GM18873 (cell line): ENCODE data around the gene FAM170B.

Experiments used
- ATAC-seq: cut with Tn5 transposase; IDR thresholded peaks from one replicate; pipeline ENCODE4 v1.9.1; 2021; ENCODE audit warnings: mild to moderate bottlenecking, moderate library complexity, moderate number of reproducible peaks; ENCODE audit not compliant: unreplicated experiment, low FRiP score

The FAM170B gene

DNA sequence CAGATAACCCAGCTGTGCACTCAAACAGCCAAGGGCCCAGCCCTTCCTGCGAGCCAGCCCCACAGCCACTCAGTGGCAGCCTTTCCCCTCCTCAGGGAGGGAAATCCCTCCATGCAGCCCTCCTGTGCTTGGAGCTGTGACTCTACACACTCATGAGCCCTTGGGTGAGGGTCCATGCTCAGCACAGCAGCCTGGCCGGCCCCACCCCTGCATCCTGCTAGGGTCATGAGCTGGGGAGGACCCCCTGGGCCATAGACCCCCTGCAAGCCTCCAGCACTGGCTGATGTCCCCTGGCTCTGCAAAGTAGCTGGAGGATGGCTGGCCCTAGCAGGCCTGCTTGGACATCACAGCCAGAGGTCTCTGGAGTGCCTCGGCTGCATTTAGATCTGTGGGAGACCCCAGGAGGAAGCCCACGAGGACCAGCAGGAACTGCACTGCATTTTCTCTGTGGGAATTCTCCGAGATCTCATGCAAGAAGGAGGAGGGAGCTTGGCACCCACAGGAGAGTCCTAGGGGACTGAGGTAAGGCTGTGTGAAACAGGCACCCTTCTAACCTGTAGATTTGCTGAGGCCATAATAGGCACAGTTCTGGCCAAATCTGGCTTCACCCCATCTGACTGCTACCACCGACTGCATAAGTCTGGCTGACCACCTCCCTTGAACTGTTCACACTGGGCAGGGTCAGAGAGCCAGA lies 37.0 kb upstream of the FAM170B start:
- no peak for ATAC-seq

- no peak for ATAC-seq
These were observed 36.0 kb upstream of the FAM170B start for GRCh38 chr10:49169776-49170175.

DNA sequence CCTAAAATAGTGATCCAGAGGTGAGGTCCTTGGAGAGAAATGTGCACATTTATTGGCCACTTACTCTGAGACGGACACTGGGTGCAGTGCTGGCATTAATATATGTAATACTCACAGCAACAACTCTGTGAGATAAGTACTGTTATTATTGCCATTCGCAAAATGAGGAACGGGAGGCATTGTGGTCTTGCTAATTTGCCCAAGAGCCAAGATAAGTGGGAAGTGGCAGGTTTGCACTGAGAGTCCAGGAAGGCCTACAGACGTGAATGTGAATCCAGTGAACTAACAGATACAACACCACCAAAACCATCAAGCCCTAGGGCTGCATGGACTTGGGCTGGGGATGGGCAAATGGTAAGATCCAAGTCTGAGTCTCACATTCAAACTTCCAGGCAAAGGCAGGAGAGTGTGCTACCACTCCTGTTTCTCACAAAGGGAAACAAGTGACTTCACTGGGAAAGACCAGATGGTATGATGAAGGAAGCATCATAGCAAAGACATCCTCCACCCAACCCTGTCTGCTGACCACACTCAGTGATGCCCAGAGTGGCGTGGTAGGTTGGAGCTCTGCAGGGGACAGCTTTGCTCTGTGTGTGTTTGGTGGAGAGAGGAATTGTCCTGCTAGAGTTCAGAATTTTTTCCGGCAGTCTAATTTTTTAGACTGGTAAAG lies 35.1 kb upstream of the FAM170B start:
- no peak for ATAC-seq

- no peak for ATAC-seq
These were observed 34.3 kb upstream of the FAM170B start for GRCh38 chr10:49168171-49168540.

GRCh38 chr10:49167425-49168170 lies 33.8 kb upstream of the FAM170B start:
- no peak for ATAC-seq

DNA sequence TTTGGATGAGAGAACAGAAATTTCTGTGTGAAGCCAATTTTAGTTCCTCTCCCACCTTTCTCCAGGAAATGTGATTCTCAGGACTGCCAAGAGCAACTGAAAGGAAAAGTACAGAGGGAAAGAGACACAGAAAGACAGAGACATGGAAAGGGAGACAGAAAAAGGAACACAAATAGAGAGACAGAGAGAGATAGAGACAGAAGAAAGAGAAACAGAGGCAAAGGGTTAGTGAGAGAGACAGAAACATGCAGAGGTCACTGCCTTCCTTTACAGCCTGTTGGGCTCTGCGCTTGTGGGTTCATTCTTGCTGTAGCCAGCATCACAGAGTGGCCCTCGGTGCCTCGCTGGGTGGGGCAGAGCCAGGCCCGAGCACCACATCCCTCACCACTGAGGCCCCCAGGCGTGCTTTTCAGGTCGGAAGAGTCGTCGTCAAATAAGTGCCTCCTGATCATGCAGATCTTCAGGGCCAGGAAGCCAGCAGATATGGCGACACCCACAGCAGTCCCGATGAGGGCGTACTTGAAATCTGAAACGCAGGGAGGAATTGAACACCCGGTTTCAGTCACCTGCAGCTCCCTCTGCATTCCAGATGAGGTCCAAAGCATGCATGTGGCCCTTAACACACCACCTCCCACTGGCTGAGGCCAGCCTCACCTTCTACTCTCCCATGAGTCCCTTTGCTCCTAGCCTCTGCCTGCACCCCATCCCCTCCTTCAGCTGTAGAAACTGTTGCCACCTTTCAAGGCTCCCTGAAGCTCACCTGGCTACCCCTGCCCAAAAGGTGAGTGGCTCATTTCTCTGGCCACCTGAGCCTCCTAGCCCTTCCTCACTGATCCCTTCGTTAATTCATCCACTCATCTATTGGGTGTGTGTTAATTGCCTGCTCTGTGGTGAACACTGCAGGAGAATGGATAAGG lies 32.9 kb upstream of the FAM170B start:
- no peak for ATAC-seq

DNA sequence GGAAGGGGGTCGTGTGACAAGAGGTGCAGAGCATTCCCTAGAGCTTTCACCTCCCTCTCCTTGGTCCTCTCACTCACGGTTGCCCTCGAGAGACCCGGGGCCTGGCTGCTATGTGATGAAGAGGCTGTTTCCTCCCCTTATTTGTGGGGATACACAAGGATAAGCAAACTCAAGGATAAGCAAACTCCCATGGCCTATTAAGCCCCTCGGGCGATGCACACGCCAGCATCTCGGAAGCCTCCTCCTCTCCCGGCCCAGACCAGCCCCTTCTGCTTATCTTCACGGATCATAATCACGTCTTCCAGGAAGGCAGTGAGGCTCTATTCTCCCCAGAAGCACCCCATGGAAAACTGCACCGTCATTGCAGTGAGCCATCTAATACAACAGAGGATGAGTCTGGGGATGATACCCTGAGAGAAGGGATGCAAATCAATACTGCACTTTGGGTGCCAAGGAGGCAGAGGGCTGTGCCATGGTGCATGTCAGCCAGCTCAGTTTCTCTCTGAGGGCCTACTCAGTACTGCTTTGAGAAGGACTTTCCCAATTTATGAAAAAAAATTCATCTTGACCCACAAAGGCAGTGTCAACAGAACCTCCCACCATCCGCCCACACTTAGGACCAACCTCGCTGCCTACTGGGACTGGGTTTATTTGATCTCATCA lies 32.1 kb upstream of the FAM170B start:
- no peak for ATAC-seq

GRCh38 chr10:49165259-49165658 lies 31.4 kb upstream of the FAM170B start:
- no peak for ATAC-seq

DNA sequence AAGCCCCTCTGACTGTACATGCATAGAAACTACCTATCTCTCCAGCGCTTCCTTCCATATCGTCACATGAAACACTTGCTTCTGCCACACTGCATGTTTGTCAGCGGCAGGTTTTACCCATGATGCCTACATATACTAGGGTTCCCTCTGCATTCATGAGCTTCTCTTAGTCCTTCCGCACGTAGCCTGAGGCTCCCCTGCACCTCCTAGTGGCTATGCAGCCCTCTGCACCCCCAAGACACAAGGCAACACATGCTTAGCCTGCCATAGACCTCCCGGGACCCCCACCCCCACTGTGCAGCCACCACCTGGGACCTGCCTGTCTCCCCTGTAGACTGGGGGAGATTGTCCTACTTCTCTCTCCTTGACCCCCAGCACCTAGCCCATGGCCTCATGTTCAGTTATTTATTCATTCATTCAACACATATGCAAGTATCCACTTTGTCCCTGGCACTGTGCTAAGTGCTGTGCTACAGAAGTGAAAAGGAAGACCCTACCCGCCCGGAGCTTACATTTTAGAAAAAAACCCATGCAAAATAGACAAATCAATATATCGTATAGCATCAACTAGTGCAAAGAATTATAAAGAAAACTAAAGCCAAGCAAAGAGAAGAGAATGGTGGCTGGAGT lies 30.9 kb upstream of the FAM170B start:
- no peak for ATAC-seq

- no peak for ATAC-seq
These were observed 29.9 kb upstream of the FAM170B start for GRCh38 chr10:49163741-49164140.

GRCh38 chr10:49162761-49163310 lies 29.0 kb upstream of the FAM170B start:
- ATAC-seq: no peak

DNA sequence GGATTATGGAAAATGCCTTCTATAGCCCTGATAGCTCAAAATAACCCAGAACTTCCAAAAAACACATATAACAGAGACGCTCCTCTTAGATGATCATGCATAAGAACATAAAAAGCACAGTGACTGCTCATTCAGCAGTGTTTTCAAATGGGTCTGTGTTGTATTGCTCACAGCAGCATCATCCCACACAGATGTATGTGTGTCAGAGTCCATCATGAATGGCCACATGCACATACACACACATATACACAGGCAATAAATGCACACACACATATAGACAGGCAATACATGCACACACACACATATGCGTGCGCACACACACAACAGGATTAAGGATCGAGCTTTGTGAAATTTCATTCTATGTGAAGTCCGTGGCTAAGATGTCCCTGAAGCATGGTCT lies 28.2 kb upstream of the FAM170B start:
- ATAC-seq: no peak

DNA sequence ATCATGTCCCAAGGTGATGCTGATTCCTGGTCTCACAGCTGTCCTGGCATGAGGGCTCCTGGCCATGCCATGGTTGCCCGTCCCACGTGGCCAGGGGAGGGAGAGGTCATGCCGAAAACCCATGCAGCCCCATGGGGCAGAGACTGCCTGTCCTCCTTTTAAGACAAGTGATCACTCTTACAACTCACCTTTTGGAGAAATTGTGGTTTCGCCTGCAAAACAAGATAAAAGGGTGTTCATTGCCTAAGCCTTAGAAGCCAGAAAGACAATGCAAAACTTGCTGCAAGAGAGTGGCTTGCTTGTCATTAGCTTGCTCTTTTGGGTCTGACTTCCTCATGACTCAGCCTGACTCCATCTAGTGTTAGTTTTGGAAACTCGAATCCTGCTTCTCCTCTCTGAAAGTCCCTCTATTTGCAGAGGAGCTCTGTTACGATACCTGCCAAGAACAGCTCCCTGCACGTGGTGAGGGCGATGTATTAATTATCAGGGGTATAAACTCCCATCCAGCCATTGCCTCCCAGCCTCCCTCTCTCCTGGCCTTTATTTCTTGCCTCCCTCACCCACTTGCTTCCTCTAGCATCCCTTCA lies 27.7 kb upstream of the FAM170B start:
- no peak for ATAC-seq

DNA sequence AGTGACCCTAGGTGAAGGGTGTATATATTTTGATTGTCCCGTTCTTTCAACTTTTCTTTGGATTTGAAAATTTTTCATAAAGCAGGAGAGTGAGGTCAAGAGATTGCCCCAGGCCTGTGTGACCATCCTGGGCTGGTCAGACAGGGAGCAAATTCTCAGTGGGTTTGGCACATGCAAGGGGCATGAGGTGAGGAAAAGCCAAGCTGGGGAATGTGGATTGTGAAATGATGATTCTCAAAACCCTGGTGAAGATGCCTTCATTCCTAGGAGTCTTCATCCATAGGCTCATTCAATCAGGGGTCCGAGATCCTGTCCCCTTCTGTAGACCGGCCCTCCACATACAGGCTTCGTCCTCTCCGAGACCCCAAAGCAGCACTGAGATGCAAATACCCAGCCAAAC lies 27.0 kb upstream of the FAM170B start:
- ATAC-seq: no peak

DNA sequence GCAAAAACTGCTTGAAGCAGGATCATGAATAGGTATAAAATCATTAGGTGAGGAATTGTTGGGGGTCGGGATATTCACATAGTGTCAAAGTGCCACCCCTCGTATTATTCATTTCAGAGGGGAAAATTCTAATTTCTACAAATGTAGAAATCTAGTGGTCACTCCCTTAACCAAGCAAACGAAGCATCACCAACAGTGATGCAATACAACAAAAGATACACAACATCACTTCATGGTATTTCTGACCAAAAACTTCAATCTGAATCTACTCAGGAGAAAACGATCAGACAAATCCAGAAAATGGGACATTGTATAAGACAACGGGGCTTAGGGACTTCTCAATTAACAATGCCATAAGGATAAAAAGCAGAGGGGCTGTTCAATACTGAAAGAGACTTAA lies 26.3 kb upstream of the FAM170B start:
- ATAC-seq: no peak

- ATAC-seq: no peak
These were observed 25.1 kb upstream of the FAM170B start for GRCh38 chr10:49158915-49159314.

DNA sequence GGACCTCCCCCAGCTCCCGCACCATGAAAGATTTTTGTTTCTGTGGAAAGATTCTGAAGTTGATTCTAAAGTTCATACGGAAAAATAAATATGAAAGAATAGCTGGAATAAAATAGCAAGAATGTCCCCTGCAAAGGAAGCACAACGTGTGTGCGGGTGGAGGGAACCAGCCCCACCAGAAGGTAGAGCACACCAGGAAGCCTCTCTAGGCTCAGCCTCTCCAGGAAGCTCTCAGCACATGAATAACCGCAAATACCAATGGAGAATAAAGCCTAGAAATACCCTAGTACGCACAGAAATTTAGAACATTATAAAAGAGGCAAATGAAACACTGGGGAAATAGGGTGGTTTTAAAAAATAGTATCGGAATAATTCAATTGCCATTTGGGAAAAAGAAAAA lies 24.6 kb upstream of the FAM170B start:
- ATAC-seq: no peak

DNA sequence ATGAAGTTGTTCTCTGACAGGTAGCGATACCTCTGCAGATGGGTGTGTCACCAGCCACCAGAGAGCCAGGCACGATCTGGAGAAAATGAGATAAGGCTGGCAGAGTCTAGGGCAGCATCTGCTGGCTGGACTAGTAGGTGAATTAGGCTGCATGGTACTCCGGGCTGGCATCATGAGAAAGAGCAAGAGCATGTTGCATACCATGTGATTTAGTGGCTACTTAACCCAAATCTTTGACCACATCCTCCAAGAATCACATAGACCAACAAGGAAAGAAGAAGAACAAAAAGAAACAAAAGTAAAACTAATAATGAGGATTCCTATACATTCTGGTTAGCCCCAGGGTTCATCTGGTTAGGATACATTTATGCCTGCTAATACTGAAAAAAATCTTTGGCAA lies 23.4 kb upstream of the FAM170B start:
- no peak for ATAC-seq

GRCh38 chr10:49154641-49155040 lies 20.8 kb upstream of the FAM170B start:
- ATAC-seq: no peak
